GM19239 (cell line): Measurements from ENCODE around the gene AGAP5.
"Not testable (repeated sequence)": the region's sequence is repeated elsewhere in the genome, so short reads cannot be mapped to it uniquely, and the experiment has no call there.

ENCODE experiments used
- DNase-seq: peaks from one replicate; pipeline ENCODE4 v3.0.0; 2011; ENCODE audit warnings: low spot score; ENCODE audit not compliant: insufficient read length
- FAIRE-seq: peaks from 2 replicates; lab custom pipeline; 2011; peaks lifted over from hg19 to GRCh38; lab: Jason Lieb, UNC

The AGAP5 gene

DNA sequence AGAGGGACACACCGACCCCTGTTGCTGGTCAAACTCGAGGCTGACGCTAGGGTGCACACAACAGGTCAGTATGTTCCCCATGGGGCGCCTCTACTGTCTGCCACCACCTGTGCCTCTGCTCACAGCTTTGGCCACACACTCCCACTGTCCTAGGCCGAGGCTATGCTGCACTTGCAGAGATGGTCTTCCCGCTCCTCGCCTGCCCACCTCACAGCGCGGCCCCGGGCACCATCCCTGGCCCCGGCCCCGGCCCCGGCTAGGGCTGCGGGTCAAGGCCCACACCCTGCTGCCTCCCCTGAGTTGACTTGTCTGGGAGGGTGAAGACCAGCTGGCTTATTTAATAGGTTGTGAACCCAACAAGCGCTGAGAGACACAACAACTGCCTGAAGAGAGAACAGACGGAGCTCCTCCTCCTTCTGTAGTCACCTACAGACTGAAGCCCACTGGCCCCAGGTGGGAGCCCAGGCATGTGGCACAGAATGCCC, at the start of gene AGAP5:
Gene AGAP5 (minus strand): TSS at position 435 of the 485 bp plus-strand sequence. CDS start 354 bp downstream, at position 81.
- not testable (repeated sequence) for DNase-seq, FAIRE-seq

GRCh38 chr10:73746721-73747120, 48.8 kb upstream of the AGAP5 start:
- DNase-seq (no peak), FAIRE-seq (no peak)

GRCh38 chr10:73744664-73744975, 46.7 kb upstream of the AGAP5 start:
- no peak for FAIRE-seq
- peak; percentile 34 for DNase-seq

DNA sequence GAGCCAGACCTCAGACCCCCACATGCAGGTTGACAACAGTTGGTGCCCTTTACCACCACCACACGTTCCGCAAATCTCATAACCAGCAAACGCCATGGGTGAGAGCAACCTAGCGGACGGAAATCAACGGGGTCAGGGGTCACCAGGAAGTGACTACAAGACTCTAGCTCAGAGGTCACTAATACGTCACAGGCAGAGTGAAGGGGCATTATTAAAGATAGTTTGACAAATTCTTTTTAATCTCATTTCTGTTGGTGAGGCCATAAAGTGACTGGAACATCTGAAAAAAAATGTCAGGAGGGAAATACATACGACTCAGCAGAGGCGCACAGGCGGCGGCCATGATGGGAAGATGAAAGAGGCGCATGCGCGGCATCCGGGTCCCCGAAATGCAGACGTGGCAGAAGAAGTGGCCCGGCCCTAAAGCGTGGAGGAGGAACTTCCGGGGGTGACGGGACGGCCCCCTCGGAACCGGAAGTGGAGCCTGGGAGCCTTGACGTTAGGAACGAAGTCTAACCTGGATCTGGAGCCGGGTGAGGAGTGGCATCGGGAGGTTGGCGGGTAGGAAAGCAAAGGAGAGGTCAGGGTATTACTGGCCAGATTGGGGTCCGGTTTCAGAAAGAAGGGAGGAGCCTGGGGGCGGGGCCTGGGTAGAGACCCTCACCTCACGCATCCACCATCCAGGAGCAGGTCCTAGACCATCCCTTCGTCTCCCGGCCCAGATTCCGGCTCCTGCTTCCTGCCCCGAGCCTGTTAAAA, 46.2 kb upstream of the AGAP5 start, which contains the start of gene SEC24C:
Gene SEC24C (plus strand): TSS at position 468 of the 759 bp plus-strand sequence. CDS start 2,461 bp downstream, outside the sequence.
- peak; percentile 80 for DNase-seq
- peak; percentile 89 for FAIRE-seq

GRCh38 chr10:73743327-73743904, 45.5 kb upstream of the AGAP5 start:
- no peak for DNase-seq
- no peak for FAIRE-seq

DNA sequence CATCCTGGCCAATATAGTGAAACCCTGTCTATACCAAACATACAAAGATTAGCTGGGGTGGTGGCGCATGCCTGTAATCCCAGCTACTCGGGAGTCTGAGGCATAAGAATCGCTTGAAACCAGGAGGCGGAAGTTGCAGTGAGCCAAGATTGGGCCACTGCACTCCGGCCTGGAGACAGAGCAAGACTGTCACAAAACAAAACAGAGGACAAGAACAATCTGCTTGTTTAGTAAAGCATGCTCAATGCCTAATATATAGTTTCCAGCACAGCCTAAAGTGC, 44.5 kb upstream of the AGAP5 start:
- DNase-seq = no peak
- no peak for FAIRE-seq

GRCh38 chr10:73740501-73741254, 42.8 kb upstream of the AGAP5 start:
- not testable (repeated sequence) for FAIRE-seq, DNase-seq

DNA sequence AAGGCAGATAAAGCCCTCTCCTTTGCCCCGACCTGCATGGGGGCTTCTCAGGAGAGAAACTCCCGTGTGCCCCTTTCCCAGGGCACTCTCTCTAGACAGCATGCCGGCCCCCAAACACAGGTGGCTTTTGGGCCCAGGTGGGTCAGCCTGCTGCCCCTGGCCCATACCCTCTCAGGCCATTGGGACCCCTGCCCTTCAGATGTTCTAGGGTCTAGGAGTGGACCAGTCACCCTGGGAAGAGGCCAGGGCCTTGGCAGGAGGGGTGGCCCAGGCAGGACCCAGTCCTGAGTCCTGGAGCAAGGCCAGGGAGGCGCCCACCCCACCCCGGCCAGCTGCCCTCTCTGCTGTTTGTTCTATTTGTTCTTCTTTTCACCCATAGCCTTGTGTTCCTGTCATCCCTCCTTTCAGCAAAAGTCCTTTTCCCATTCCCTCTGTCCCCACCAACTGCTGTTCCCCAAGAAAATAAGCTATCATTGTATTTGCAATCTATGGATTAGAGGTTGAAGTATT, 36.9 kb upstream of the AGAP5 start:
- no peak for DNase-seq
- FAIRE-seq = no peak

- DNase-seq (no peak), FAIRE-seq (no peak)
Measured at GRCh38 chr10:73734028-73734720, 36.3 kb upstream of the AGAP5 start.

DNA sequence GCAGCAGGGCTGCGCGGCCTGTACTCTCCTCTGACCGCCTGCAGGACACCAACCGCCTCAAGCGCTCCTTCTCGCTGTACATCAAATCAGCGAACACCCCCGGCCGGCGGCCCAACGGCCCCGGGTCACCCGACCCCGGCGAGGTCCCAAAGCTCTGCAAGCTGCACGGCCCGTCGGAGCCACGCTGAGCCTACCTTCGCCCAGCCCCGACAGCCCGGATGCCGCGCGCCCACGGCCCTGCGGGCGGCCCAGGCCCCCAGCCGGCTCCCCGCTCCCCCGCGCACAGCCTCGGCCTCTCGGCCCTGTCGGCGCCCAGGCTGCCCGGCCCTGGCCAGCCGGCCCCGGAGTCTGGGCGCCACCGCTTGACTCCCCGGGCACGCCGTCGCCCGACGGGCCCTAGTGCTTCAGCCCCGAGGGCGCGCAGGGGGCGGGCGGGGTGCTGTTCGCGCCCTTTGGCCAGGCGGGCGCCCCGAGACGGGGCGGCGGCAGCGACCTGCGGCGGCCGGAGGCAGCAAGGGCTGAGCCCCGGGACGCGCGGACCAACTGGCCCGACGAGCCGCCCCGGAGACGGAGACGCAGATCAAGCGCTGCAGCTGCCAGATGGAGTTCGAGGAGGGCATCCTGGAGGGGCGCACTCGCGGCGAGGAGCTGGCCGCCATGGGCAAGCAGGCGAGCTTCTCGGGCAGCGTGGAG, 35.2 kb upstream of the AGAP5 start:
- DNase-seq (no peak), FAIRE-seq (no peak)

DNA sequence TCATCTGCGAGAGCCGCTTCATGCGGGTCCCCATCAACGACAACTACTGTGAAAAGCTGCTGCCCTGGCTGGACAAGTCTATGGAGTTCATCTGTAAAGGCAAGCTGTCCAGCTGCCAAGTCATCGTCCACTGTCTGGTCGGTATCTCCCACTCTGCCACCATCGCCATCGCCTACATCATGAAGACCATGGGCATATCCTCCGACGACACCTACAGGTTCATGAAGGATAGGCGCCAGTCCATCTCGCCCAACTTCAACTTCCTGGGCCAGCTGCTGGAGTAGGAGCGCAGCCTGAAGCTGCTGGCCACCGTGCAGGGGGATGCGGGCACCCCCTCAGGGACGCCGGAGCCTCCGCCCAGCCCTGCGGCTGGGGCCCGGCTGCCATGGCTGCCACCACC, 34.5 kb upstream of the AGAP5 start:
- no peak for DNase-seq
- FAIRE-seq = no peak

- FAIRE-seq (no peak), DNase-seq (no peak)
Measured at GRCh38 chr10:73731588-73732375, 33.9 kb upstream of the AGAP5 start.

GRCh38 chr10:73730153-73730906, 32.4 kb upstream of the AGAP5 start:
- FAIRE-seq (peak; percentile 83), DNase-seq (peak; percentile 87)

- DNase-seq = not testable (repeated sequence)
- FAIRE-seq = peak; percentile 64
Measured at GRCh38 chr10:73729781-73730152, 31.9 kb upstream of the AGAP5 start.

DNA sequence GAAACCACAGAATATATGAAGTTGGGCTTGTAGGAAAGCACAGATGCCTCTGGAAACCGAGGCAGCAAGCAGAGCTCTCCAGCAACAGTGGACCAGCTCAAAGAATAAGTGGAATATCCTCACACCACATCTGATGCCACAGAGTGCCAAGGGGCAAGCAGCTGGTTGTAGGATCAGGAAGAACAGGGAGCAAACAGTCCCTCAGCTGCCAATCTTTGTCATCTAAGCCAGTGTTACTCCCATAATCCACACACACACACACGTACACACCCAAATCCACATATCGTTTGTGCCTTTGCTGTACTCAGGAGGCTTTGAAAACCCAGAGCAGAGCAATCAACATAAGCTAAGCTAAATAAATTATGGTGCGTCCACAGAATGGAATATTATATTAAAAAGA, 25.6 kb upstream of the AGAP5 start:
- FAIRE-seq (no peak), DNase-seq (no peak)

GRCh38 chr10:73720561-73720960, 22.7 kb upstream of the AGAP5 start:
- not testable (repeated sequence) for FAIRE-seq, DNase-seq

GRCh38 chr10:73717556-73717955, 19.6 kb upstream of the AGAP5 start:
- FAIRE-seq (no peak), DNase-seq (no peak)

DNA sequence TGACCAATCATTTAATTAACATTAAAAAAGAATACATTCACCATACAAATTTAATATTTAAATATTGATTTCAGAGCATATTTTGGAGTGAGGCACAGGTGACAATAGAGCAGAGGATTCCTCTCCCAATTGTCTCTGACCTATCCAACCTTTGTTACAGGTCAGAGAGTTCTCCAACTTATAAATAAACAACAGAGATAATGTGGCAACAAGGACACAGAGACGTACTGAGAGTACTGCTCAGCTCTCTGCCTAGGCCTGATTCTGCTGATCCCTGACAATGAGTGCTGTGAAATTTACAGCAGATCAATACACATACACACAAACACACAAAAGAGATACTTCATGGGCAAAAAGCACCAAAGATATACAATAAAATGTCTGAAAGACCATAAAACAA, 18.3 kb upstream of the AGAP5 start:
- FAIRE-seq = no peak
- DNase-seq = no peak
